CD4-positive, alpha-beta T cell treated with Interleukin-4 for 4 hours (primary cell): ENCODE data around the gene LALBA.
"Not testable (repeated sequence)": the region's sequence is repeated elsewhere in the genome, so short reads cannot be mapped to it uniquely, and the experiment has no call there.

Experiments
- DNase-seq: peaks from one replicate; pipeline ENCODE4 v3.0.0-alpha.2; 2020

LALBA gene

DNA sequence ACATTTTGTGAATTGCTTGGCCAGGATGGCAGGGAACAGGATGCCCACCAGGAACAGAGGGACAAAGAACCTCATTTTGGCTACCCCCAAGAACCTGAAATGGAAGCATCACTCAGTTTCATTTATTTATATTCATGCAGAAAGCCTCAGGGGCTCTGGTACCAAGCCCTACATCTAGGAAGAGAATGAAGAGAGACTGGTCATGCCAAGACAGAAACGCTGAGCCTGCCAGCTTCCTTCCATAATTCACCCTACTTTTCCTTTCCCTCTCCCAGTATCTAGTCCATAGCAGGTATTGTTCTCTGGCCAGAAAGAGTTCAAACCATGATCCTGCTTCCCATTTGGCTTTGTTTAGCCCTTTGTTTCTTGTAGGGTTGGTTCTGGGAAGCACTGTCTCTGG, at the start of gene LALBA:
Gene LALBA, minus strand, starts transcription at position 101 of the 400 bp plus-strand sequence. Its CDS starts 26 bp downstream, at position 75.
- no peak for DNase-seq

DNA sequence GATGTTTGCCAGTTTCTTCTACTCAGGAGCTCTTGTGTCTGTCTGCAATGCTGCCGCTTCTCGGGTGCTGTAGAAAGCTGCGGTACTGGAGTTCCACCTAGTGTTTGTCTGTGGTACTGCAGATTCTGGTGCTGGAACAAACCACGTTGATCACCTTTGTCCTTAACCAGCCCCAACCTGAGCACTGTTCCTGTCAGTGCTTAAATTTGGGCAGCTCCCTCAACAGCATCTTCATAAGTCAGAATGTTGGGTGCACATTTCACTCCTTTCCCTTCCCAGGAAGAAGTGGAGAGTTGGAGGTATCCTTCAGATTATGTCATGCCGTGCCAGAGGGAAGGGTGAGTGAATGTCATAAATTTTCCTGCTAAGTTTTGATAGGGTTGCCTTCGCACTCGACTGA, 48.7 kb upstream of the LALBA start:
- DNase-seq = peak; percentile 74

DNA sequence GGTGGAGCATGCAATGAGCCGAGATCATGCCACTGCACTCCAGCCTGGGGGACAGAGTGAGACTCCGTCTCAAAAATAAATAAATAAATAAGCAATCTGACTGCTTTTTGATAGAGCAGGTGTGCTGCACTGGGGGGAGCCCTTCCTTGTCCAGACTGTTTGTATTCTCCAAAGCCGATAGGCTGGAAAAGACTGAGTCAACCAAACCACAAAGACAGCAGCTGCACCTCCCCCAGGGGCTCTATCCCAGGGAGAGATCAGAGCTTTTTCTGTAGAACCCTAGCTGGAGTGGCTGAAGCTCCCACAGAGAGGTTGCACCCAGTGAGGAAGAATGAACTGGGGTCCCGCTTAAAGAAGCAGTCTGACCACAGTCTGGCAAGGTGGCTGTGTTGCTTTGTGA, 45.8 kb upstream of the LALBA start:
- DNase-seq = no peak

DNA sequence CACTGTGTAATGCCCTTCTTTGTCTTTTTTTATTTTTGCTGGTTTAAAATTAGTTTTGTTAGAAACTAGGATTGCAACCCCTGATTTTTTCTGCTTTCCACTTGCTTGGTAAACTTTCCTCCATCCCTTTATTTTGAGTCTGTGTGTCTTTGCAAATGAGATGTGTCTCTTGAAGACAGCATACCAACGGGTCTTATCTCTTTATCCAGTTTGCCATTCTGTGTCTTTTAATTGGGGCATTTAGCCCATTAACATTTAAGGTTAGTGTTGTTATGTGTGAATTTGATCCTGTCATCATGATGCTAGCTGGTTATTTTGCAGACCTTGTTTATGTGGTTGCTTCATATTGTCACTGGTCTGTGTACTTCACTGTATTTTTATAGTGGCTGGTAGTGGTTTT, 43.5 kb upstream of the LALBA start:
- no peak for DNase-seq

DNA sequence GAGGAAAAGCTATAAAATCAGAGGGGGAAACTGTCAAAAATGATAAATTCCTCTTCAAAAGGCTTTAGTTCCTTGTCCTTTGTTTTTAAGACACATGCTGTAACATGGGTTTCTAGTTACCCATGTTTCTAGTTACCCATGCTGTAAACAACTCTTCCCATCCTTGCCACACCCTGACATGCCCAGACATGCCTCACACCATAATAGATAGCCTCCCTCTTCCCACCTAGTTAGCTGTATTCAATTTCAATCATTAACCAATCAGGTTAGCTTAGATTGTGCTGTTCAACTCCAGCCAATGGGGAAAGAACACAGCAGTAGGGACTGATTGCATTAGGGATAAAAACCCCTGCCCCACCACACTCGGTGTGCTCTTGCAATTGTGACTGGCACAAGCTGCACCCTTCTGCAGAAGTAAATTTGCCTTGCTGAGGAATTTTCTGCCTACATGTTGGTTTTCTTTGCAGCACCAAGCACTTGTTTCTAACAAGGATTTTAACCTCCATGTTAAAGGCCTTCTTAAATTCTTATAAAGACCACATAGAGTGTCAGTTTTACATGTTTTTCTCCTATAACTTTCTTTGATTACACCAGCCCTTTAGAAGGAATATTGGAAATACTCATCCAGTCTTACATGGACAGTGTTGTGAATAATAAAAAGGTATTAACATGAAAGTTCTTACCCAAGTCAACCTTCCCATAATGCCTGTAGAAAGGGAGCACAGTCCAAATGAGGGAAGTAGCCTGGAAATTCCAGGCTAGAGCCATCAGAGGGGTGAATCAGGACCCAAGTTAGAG, 32.5 kb upstream of the LALBA start:
- no peak for DNase-seq

DNA sequence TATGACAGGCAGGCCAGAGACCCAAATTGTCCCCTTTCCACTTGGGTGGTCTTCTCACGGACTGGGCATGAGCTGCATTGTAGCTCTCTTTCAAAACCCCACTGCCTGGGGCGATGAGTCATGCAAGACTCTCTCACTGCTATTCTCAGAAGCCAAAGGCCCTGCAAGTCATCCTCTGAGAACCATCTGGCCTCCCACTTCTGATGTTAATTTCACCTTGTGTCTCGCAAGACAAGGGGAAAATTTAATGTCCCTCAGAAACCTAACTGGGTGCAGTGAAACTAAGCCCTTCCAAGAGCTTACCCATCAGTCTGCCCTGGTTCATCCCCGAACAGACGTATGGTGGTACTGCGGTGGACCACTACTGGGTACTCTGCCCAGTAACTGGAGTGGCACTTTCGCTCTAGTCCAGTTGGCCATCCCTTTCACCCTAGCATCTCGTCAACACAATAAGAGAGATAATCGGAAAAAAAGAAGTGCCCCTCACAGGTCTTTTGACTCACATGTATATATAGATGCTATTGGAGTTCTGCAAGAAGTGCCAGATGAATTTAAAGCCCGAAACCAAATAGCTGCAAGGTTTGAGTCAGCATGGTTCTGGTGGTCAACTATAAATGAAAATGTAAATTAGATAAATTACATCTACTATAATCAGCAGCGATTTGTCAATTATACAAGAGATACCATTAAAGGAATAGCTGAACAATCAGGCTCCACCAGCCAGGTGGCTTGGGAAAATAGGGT, 31.3 kb upstream of the LALBA start:
- DNase-seq = no peak

DNA sequence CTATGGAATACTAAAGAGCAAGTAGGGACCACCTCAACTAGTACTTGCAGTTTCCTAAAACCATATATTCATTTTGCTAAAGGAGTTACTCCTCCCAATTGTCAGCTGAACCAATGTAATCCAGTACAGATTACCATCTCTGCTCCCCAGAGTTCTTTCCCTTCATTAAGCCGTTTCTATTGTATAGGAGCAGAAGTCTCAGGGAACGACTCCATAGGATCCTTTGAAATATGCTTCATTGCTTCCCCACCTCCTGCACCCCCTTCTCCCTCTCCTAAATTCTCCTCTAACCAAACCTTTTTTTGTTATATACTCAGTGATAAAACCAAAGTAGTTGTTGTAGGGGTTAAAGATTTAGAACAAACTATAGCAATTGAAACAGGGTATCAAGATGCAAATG, 30.7 kb upstream of the LALBA start:
- DNase-seq = no peak

DNA sequence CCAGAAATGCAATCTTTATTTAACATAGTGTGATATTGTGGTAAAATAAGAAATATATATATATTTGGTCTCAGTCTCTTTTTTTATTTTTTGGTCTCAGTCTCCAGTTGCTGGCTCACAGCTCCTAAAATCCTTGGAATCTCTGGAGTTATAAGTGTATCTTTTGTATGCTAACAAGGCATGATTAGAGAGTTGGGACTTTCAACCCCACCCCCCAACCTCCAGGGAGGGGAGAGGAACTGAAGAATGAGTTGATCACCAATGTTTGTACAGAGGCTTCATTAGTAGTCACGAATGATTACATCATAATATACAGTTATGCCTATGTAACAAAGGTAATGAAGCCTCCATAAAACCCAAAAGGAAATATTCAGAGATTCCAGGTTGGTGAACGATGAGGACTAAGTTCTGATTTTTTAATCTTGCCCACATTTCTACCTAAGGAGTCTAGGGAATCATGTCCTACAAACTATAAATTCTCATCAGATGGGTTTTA, 22.8 kb upstream of the LALBA start:
- DNase-seq = no peak

DNA sequence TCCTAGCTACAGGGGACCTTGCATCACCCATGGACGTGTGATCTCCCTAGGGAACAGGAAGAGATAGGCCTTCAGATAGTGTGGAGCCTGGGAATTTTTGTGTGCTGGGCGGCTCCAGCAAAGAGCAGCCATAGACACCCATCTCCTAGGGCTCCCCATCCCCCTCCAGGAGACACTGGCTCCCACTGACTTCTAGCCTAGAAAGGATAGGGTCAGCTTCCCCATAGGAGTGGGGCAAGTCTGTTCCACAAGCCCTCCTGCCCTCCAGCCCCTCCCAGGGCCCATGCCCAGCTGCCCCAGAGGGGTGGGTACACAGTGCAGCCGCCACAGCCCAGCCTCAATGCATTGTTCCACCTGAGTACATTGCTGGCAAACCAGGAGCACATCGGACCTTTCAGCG, 16.5 kb upstream of the LALBA start:
- no peak for DNase-seq

DNA sequence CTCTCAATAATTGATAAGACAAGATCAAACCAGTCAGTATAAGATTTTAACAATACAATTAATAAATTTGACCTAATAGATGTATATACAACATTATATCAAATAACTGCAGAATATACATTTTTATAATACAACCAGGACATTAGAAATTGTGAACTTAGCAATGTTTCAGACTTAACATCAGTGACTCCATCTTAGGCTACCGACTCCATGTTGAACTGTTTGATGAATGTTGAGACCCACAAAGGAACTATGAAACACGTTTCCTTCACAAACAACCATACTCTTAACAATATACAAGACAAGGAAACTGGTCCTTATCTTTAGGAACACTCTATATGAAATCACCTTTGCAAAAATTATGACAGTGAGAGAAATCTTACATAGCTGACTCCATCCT, 13.9 kb upstream of the LALBA start:
- no peak for DNase-seq

DNA sequence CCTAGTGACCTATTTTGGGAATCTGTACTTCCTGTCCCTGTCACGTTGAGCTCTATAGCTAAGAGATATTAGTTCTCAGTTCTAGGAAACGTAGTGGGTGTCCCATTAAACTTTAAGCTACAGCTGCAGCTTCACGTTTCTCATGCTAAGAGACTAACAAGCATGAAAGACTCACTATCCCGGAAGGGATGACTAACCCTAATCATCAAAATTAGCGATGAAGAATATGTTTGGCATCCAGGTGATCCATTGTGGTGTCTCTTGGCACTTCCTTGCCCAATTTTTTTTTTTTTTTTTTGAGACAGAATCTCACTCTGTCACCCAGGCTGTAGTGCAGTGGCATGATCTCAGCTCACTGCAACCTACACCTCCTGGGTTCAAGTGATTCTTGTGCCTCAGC, 11.0 kb upstream of the LALBA start:
- DNase-seq = no peak

DNA sequence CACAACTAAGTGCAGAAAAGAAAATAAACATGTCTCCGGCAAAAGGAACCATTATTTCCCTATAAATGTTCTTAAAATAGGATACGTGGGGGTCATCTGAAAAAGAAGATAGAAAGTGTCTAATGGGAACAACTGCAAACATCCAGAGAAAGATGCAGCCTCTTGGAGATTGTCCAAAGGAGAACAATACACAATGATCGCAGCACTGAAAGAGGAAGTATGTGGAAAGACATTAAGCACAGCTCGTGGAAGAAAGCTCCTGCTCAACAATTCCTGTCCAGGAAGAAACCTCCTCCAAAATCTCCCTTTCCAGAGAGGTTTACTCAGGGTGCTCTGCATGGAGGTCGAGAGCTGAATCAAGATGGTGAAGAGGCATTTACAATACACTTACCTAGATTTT, 2.5 kb upstream of the LALBA start:
- no peak for DNase-seq

DNA sequence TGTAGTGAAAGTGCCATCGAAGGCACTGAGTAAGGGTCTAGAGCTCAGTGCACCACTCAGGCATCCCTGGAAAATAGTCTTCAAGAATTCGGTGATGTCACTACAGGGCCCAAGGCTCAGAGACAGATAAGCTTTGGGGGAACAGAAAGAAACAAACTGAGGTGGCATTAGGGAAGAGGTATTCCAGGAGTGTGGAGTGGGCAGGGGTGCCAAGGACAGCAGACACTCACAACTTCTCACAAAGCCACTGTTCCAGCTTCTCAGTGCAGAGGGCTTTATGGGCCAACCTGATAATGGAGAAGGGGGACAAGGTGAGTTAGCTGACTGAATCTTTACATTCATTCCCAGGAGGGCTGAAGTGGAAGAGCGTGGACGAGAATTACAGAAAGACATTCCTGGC, 2.1 kb downstream of the LALBA start:
- DNase-seq = no peak

DNA sequence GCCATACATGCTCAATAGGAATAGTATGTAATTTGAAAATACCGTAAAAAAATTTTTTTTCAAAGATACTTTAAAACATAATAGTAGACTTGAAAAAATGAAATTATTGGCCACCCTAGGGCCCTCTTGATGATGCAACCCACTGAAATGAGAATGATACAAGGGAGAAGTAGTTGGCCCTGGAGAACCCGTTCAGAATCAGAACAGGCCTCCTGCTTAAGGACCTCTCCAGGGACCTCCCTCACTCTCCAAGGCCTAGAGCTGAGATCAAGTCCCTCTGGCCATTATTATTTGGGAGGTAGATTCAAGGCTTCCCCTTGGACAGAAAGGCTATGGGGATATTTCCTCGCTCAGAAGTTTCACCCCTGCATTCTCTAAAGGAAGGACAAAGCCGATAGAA, 11.9 kb downstream of the LALBA start:
- DNase-seq = no peak

DNA sequence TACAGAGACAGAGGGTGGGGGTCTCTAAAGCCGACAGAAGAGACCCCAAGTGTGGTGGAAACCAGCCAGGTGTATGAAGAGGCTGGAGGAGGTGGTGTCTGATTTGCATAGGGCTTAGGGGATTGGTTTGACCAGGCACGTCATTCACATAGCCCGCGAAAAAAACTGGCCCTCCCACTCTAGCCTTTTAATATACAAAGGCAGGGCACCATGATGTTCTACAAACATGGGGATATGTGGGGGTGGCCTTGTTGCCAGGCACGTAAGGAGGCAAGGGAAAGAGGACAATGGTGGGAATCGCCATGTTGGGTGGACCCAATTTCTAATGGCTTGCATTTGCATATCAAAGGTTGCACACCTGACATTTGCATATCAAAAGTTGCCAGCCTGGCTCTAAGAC, 13.2 kb downstream of the LALBA start:
- DNase-seq = no peak

DNA sequence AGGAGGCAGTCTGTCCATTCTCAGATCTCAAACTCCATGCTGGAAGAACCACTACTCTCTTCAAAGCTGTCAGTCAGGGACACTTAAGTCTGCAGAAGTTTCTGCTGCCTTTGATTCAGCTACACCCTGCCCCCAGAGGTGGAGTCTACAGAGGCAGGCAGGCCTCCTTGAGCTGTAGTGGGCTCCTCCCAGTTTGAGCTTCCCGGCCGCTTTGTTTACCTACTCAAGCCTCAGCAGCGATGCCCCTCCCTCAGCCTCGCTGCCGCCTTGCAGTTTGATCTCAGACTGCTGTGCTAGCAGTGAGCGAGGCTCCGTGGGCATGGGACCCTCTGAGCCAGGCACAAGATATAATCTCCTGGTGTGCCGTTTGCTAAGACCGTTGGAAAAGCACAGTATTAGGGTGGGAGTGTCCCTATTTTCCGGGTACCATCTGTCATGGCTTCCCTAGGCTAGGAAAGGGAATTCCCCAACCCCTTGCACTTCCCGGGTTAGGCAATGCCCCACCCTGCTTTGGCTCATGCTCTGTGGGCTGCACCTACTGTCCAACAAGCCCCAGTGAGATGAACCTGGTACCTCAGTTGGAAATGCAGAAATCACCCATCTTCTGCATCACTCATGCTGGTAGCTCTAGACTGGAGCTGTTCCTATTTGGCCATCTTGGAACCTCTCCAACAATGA, 16.0 kb downstream of the LALBA start:
- DNase-seq = peak; percentile 8

DNA sequence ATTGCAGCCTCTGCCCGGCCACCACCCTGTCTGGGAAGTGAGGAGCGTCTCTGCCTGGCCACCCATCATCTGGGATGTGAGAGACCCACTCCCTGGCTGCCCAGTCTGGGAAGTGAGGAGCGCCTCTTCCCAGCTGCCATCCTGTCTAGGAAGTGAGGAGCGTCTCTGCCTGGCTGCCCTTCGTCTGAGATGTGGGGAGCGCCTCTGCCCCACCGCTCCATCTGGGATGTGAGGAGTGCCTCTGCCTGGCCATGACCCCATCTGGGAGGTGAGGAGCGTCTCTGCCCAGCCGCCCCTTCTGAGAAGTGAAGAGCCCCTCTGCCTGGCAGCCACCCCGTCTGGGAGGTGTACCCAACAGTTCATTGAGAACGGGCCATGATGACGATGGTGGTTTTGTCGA, 18.2 kb downstream of the LALBA start:
- not testable (repeated sequence) for DNase-seq

DNA sequence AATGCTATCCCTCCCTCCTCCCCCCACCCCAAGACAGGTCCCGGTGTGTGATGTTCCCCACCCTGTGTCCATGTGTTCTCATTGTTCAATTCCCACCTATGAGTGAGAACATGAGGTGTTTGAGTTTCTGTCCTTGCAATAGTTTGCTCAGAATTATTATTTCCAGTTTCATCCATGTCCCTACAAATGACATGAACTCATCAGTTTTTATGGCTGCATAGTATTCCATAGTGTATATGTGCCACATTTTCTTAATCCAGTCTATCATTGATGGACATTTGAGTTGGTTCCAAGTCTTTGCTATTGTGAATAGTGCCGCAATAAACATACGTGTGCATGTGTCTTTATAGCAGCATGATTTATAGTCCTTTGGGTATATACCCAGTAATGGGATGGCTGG, 22.8 kb downstream of the LALBA start:
- DNase-seq = not testable (repeated sequence)

DNA sequence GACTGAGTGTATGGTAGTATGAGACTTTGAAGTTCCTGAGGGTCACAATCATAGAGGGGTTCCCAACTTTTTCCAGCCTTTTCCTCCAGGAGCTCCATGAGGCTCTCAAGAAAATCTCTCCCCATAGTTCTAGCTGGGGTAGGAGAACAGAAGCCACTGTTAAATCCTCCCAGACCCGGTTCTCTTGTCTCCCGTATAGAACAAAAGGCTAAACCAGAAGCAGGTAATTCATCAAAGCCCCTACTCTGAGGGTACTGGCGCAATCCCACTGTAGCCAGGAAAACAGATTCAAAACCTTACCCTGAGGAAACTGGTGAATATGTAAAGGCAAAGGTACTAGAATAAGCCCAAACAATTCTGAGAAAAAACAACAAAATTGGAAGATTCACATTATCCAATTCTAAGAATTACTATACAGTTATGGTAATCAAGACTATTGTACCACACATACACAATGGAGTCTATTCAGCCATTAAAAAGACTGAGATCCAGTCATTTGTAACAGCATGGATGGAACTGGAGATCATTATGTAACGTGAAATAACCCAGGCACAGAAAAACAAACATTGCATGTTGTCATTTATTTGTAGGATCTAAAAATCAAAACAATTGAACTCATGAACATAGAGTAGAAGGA, 23.9 kb downstream of the LALBA start:
- DNase-seq = no peak

DNA sequence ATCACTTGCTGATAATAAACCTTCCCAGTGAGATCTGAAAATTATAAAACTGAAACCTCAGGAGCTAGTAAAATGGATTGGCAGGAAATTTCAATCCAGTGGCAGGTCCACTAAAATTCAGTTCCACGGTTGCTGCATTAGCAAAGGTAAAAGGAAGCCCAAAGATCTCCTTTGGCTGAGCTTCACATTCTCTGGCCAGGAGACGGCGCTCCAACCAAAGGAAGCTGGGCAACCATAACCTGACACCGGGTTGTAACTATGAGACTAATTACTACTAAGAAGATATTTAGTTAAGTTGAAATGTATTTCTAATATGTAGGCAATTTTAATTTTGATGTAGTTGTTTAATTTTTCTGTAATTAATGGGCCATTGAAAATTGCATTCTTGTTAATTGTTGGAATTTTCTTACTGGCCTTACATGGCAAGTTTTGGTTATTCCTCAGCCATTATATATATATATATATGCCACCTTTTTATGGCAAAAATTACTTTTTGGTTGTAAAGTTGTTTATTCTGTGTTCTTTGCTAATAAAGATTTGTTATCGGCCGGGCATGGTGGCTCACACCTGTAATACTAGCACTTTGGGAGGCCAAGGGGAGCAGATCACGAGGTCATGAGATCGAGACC, 27.4 kb downstream of the LALBA start:
- peak; percentile 29 for DNase-seq

DNA sequence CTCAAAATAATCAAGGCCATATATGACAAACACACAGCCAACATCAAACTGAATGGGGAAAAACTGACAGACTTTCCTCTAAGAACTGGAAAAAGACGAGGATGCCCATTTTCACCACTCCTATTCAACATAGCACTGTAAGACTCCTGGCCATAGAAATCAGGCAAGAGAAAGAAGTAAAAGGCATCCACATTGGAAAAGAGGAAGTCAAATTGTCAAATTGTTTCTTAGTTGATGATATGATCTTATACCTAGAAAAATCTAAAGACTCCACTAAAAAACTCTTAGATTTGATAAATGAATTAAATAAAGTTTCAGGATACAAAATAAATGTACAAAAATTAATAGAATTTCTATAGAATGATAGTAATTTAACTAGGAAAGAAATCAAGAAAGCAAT, 33.2 kb downstream of the LALBA start:
- no peak for DNase-seq

DNA sequence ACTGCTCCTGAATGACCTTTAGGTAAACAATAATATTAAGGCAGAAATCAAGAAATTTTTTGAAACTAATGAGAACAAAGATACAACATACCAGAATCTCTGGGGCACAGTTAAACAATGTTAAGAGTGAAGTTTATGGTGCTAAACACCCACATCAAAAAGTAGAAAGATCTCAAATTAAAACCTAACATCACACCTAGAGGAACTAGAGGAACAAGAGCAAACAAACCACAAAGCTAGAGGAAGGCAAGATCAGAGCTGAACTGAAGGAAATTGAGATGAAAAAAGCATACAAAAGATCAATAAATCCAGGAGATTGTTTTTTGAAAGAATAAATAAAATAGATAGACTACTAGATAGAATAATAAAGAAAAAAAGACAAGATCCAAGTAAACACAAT, 37.2 kb downstream of the LALBA start:
- no peak for DNase-seq
